ENCODE results near the gene RMRP. TPM values are rescaled to one million over a fixed set of nuclear protein-coding genes. Genes with fewer than 3 reads are reported as not detected.

The RMRP gene
- total and polyA plus RNA-seq, 10 of the 15 experiments (the other 5 are each of a cell fraction or from before 2014, with no cell fraction given), result 12.0 to 42,450 (median 6,418) TPM; not detected in 4

GRCh38 chr9:35667939-35668338 is 10.1 kb upstream of the RMRP start:
- RAD21 ChIA-PET (ENCODE audit: unreplicated experiment), result interaction anchor here (9.7 kb wide), 1 partner anchor 20 kb away, joined by 95 read pairs; the partner anchor contains the start of gene SIT1
- FAIRE-seq, result no peak
- H3K4me1 ChIP-seq (ENCODE audit: control insufficient read depth, insufficient read depth, low read length), result peaks cover 21% of the 10 kb centered on the region

More at GRCh38 chr9:35667939-35668338, 10.1 kb upstream of the RMRP start:
- POLR2A ChIA-PET, result no interaction called here
- H3K9me3 ChIP-seq (replicated peaks; ENCODE audit: control insufficient read depth, insufficient read depth, low read length), result no peaks in the 10 kb centered on the region
- TF ChIP-seq PAX5 (IDR thresholded peaks at IDR 0.05; ENCODE audit: borderline replicate concordance, low read depth, low read length), result no peak
- no peak for TF ChIP-seq MLLT1 (IDR thresholded peaks at IDR 0.05)
- no peak for TF ChIP-seq SPI1 (IDR thresholded peaks at IDR 0.05; ENCODE audit: borderline replicate concordance, insufficient read depth, low read depth, low read length)
- no peak for TF ChIP-seq SUPT20H (IDR thresholded peaks at IDR 0.05; ENCODE audit: borderline replicate concordance, control insufficient read depth, low read depth, low read length)
- TF ChIP-seq POLR2A (IDR thresholded peaks at IDR 0.05; ENCODE audit: low read depth, low read length), result no peak
- no peak for TF ChIP-seq USF2 (IDR thresholded peaks at IDR 0.05; ENCODE audit: borderline replicate concordance, low read depth, low read length)
- no peak overlapping the region for H3K27ac ChIP-seq (ENCODE audit: control insufficient read depth, insufficient read depth)
- no peak overlapping the region for H3K4me3 ChIP-seq
- in situ Hi-C loops (cut with MboI) (loop anchor here (5.0 kb wide), 1 partner anchor 54 kb away; no protein-coding TSS in a partner anchor), intact Hi-C loops (cut with micrococcal nuclease; ENCODE audit: unreplicated experiment) (no loop called here)
- BruUV-seq (replicated peaks), result no TSS peak
- ATAC-seq (no peak), DNase-seq (ENCODE audit: low read depth, low spot score) (no peak)
- H3K4me2 ChIP-seq (ENCODE audit: control insufficient read depth, insufficient read depth), result no peak overlapping the region
- peaks cover 17% of the 10 kb centered on the region for H3K79me2 ChIP-seq (ENCODE audit: control insufficient read depth, insufficient read depth, low read length)
- SMC1A ChIA-PET (ENCODE audit: uncharacterized antibody, unreplicated experiment), result interaction anchor here (12.5 kb wide), 1 partner anchor 62 kb away, joined by 145 read pairs; the partner anchor contains the start of genes CREB3 and TLN1
- no peaks in the 10 kb centered on the region for H3K27me3 ChIP-seq (replicated peaks in 1 of 2; ENCODE audit: control insufficient read depth in 2 of 2, insufficient read depth in 2 of 2, low read length in 1 of 2)
- 97% methylated on average over 3 of the region's 3 CpGs for WGBS (ENCODE audit: insufficient coverage, insufficient replicate concordance, low lambda C conversion rate, missing lambda C conversion rate)
- no peaks in the 10 kb centered on the region for H4K20me1 ChIP-seq (ENCODE audit: control insufficient read depth, insufficient read depth)
- CTCF ChIA-PET, result interaction anchor here (0.9 to 13.5 kb wide), 3 partner anchors 19 to 80 kb away, joined by 3 to 227 read pairs (median 116); partner anchors contain the start of genes SIT1 and TPM2
- H3K36me3 ChIP-seq (ENCODE audit: control insufficient read depth in 2 of 2, insufficient read depth in 2 of 2, low read length in 1 of 2), result no peaks in the 10 kb centered on the region
- no peak overlapping the region for H2AFZ ChIP-seq (ENCODE audit: control insufficient read depth, low read depth, low read length)
- H3K9ac ChIP-seq (ENCODE audit: control insufficient read depth, insufficient read depth, low read length), result no peak overlapping the region
